Hepatocyte (in vitro differentiated cells): ENCODE results near the gene HS6ST1. TPM values are rescaled to one million over a fixed set of nuclear protein-coding genes. Genes with fewer than 3 reads are reported as not detected.
A peak's percentile ranks its signal among the peaks of the same experiment; 100 is the strongest.

Source experiments
- DNase-seq: peaks from one replicate; pipeline ENCODE4 v3.0.0-alpha.2; 2016; ENCODE audit warnings: low spot score
- H2AFZ ChIP-seq: fragments of 200-600 bp; sonication (generic); 2 replicates; pipeline ENCODE4 v1.6.0; 2016; ENCODE audit warnings: antibody characterized with exemption, mild to moderate bottlenecking
- H3K27ac ChIP-seq: fragments of 200-600 bp; sonication (generic); 2 replicates; pipeline ENCODE4 v1.5.1; 2016; ENCODE audit warnings: mild to moderate bottlenecking
- H3K27me3 ChIP-seq: fragments of 200-600 bp; sonication (generic); 2 replicates; pipeline ENCODE4 v1.6.1; 2016
- H3K36me3 ChIP-seq: fragments of 200-600 bp; sonication (generic); replicated peaks from 2 replicates; pipeline ENCODE4 v1.5.1; 2016; ENCODE audit warnings: low read depth; ENCODE audit not compliant: insufficient read depth
- H3K4me1 ChIP-seq: fragments of 200-600 bp; sonication (generic); 2 replicates; pipeline ENCODE4 v1.5.1; 2016; ENCODE audit warnings: mild to moderate bottlenecking, moderate library complexity; ENCODE audit not compliant: insufficient read depth
- H3K4me2 ChIP-seq: fragments of 200-600 bp; sonication (generic); 2 replicates; pipeline ENCODE4 v1.6.0; 2016
- H3K4me3 ChIP-seq: fragments of 200-600 bp; sonication (generic); 2 replicates; pipeline ENCODE4 v1.5.1; 2016; ENCODE audit warnings: mild to moderate bottlenecking
- H3K79me2 ChIP-seq: fragments of 200-600 bp; sonication (generic); 2 replicates; pipeline ENCODE4 v1.6.0; 2017; ENCODE audit warnings: mild to moderate bottlenecking
- H3K9me2 ChIP-seq: fragments of 200-600 bp; sonication (generic); replicated peaks from 2 replicates; pipeline ENCODE4 v1.6.0; 2017; ENCODE audit warnings: mild to moderate bottlenecking; ENCODE audit not compliant: insufficient read depth
- H3K9me3 ChIP-seq: fragments of 200-600 bp; sonication (generic); 2 replicates; pipeline ENCODE4 v1.5.1; 2016; ENCODE audit warnings: low read depth, mild to moderate bottlenecking
- H4K20me1 ChIP-seq: fragments of 200-600 bp; sonication (generic); 2 replicates; pipeline ENCODE4 v1.6.0; 2016; ENCODE audit warnings: mild to moderate bottlenecking; ENCODE audit not compliant: insufficient read depth, poor library complexity, severe bottlenecking
- CTCF ChIP-seq: fragments of 200-600 bp; sonication (generic); IDR thresholded peaks from 2 replicates; pipeline ENCODE4 v1.5.1; 2016; ENCODE audit warnings: antibody characterized with exemption, mild to moderate bottlenecking; ENCODE audit not compliant: poor library complexity
- EZH2 ChIP-seq: fragments of 200-600 bp; sonication (generic); IDR thresholded peaks from 2 replicates; pipeline ENCODE4 v1.6.1; 2016; ENCODE audit warnings: antibody characterized with exemption, mild to moderate bottlenecking, borderline replicate concordance
- EZH2phosphoT487 ChIP-seq: fragments of 200-600 bp; sonication (generic); IDR thresholded peaks from one replicate; pipeline ENCODE4 v1.6.1; 2018; ENCODE audit warnings: antibody characterized with exemption, mild to moderate bottlenecking, low read depth, moderate library complexity; ENCODE audit not compliant: unreplicated experiment, severe bottlenecking
- WGBS: methylation state at CpG from one replicate; pipeline ENCODE4 v1.1.6; 2016; ENCODE audit warnings: low lambda C conversion rate; ENCODE audit errors: missing lambda C conversion rate; 5-methylcytosine and 5-hydroxymethylcytosine counted together
- polyA plus RNA-seq: library from polyadenylated mRNA; unstranded; fragments of >200 nt; fragmentation: Nextera tagmentation; extraction: Ambion mirVana; gene quantifications from 2 replicates; pipeline ENCODE4 v1.2.1, GENCODE V29; 2016
- total RNA-seq: library from RNA; depleted of rRNA; stranded (reverse); fragments of >200 nt; gene quantifications from 2 replicates; pipeline ENCODE4 v1.2.3, GENCODE V29; 2014

The HS6ST1 gene
- total and polyA plus RNA-seq, 2 experiments from 2014 or later, result 46.7 to 48.3 TPM

- Histone ChIP-seq H3K27me3 (no peaks in the 10 kb centered on the region), H3K36me3 (no peaks in the 10 kb centered on the region), H3K4me2 (peak overlapping the region; percentile 4), H2AFZ (no peak overlapping the region), H4K20me1 (no peaks in the 10 kb centered on the region), H3K9me2 (no peaks in the 10 kb centered on the region), H3K27ac (peak overlapping the region; percentile 84), H3K4me3 (no peak overlapping the region), H3K4me1 (peaks cover 17% of the 10 kb centered on the region), H3K79me2 (no peaks in the 10 kb centered on the region), H3K9me3 (no peaks in the 10 kb centered on the region)
- no peak for TF ChIP-seq EZH2phosphoT487
- TF ChIP-seq CTCF, result no peak
- TF ChIP-seq EZH2, result no peak
- DNase-seq, result peak; percentile 65
- 19% methylated on average over 6 of the region's 6 CpGs for WGBS
Measured at GRCh38 chr2:128362889-128363228, 44.2 kb upstream of the HS6ST1 start.

- peak overlapping the region; percentile 4 for H3K4me2 ChIP-seq
- H3K4me1 ChIP-seq, result peaks cover 17% of the 10 kb centered on the region
- no peaks in the 10 kb centered on the region for H3K79me2 ChIP-seq
- no peaks in the 10 kb centered on the region for H3K36me3 ChIP-seq
- H4K20me1 ChIP-seq, result no peaks in the 10 kb centered on the region
- no peaks in the 10 kb centered on the region for H3K27me3 ChIP-seq
- no peak overlapping the region for H2AFZ ChIP-seq
- DNase-seq, result no peak
- 46% methylated on average over 12 of the region's 12 CpGs for WGBS
- TF ChIP-seq EZH2phosphoT487 (no peak), EZH2 (no peak), CTCF (no peak)
- H3K9me2 ChIP-seq, result no peaks in the 10 kb centered on the region
- H3K4me3 ChIP-seq, result no peak overlapping the region
- no peaks in the 10 kb centered on the region for H3K9me3 ChIP-seq
- peak overlapping the region; percentile 84 for H3K27ac ChIP-seq
Measured at GRCh38 chr2:128362176-128362888, 43.7 kb upstream of the HS6ST1 start.

GRCh38 chr2:128361376-128362131 lies 42.9 kb upstream of the HS6ST1 start:
- H4K20me1 ChIP-seq, result no peaks in the 10 kb centered on the region
- H3K4me2 ChIP-seq, result no peak overlapping the region
- no peak for DNase-seq
- 86% methylated on average over 14 of the region's 14 CpGs for WGBS
- no peak overlapping the region for H3K4me3 ChIP-seq
- no peaks in the 10 kb centered on the region for H3K36me3 ChIP-seq
- no peaks in the 10 kb centered on the region for H3K79me2 ChIP-seq
- H2AFZ ChIP-seq, result no peak overlapping the region
- no peaks in the 10 kb centered on the region for H3K27me3 ChIP-seq
- TF ChIP-seq EZH2 (no peak), EZH2phosphoT487 (no peak), CTCF (no peak)
- H3K9me3 ChIP-seq, result no peaks in the 10 kb centered on the region
- no peak overlapping the region for H3K27ac ChIP-seq
- peaks cover 17% of the 10 kb centered on the region for H3K4me1 ChIP-seq
- no peaks in the 10 kb centered on the region for H3K9me2 ChIP-seq
